NCI-H128 (cell line): Measurements from ENCODE around the gene PRLH.

Source experiments
- DNase-seq: peaks from one replicate; lab custom pipeline; 2025; ENCODE audit not compliant: unreplicated experiment; lab: John Stamatoyannopoulos, UW

PRLH gene, protein sequence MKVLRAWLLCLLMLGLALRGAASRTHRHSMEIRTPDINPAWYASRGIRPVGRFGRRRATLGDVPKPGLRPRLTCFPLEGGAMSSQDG

DNA sequence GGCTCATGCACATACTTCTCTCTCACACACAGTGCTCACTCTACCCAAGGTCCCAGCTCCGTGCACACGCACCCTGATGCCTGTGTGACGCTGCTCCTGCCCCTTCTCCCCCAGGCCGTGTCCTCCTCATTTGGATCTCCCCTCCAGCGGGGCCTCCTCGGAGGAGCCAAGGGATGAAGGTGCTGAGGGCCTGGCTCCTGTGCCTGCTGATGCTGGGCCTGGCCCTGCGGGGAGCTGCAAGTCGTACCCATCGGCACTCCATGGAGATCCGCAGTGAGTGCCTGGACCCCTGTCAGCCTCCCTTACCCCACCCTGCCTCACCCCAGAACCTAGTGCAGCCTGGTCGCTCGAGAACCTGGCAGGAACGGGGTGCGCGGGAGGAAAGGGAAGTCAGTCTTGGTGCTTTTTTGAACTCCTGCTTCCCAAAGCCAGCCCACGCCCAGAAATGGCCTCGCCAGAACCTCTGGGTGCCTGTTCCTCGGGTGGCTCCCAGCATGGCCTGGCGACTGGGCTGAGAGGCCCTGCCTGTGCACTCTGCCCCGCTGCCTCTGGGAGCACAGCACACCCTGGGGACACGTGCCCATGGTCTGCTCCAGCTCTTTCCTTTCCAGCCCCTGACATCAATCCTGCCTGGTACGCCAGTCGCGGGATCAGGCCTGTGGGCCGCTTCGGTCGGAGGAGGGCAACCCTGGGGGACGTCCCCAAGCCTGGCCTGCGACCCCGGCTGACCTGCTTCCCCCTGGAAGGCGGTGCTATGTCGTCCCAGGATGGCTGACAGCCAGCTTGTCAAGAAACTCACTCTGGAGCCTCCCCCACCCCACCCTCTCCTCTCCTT is at the start of gene PRLH:
PRLH (plus strand) TSS at position 174 of the 835 bp plus-strand sequence; CDS start at position 174, 0 bp downstream.
- DNase-seq, result no peak

DNA sequence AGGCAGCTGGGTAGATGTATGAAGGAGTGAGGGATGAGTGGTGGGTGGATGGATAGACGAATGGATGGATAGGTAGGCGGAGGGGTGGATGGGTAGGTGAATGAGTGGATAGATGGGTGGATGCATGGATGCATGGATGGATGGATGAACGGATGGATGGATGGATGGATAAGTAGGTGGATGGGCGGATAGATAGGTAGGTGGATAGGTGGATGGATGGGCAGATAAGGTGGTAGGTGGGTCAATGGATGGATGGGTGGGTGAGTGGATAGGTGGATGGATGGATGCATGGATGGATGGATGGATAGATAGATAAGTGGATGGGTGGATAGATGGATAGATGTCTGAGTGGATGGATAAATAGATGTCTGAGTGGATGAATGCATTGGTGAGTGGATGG is 49.2 kb upstream of the PRLH start:
- no peak for DNase-seq

DNA sequence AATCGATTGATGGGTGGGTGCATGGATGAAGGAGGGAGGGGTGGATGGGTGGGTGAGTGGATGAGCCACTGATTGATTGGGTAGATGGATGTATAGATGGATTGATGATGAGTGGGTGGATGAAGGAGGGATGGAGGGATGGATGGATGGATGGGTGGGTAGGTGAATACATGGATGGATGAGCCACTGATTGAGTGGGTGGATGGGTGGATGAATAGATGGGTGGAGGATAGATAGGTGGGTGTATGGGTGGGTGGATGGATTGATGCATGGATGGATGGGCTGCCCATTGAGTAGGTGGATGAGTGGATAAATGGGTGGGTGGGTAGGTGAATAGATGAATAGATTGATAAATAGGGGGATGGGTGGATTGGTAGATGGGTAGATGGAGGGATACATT is 48.4 kb upstream of the PRLH start:
- DNase-seq, result no peak

DNA sequence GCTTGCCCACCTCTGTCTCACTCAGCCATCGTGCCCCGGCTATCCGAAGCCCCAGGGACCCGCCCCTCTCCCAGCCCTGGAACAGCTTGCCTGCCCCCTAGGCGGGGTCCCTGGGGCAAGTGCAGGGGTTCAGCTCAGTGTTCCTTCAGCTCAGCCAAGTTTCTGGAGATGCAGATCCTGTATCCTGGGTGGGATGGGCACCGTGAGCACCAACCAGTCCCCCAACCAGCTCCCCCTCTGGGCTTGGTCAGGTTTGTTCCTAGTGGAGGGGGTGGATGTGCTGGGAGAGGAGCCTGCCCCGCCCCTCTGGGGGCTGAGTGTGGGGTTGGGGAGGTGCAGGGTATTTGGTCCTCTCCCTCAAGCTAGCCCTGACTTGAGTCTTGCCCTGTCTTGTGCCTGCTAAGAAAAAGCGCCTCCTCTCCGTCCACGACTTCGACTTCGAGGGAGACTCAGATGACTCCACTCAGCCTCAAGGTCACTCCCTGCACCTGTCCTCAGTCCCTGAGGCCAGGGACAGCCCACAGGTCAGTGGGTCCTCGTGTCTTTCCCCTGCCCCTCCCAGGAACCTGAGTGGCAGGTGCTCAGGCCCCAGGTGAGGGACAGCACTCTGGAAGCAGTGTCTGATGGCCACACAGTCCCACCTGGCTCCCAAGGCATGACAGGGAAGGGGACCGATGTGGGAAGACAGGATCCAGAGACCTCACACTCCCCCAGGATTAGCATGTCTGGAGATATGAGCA is 46.7 kb upstream of the PRLH start:
- DNase-seq, result no peak

DNA sequence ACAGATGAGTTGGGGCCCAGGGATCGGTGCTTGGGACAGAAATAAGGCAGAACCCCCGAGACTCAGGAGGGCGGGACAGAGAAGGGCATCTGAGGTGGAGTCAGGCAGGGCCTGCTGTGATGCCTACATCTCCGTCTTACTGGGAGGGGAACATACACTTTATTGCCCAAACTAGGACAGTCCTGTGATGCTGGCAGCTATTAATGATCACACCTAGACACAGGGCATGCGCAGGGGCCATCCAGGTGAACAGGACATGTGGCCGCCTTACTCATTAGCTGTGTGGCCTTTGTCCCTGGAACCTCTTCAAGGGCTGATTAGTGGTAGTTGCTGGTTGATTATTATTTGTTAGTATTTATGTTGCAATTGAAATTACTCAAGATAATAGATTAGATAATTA is 46.1 kb upstream of the PRLH start:
- no peak for DNase-seq

DNA sequence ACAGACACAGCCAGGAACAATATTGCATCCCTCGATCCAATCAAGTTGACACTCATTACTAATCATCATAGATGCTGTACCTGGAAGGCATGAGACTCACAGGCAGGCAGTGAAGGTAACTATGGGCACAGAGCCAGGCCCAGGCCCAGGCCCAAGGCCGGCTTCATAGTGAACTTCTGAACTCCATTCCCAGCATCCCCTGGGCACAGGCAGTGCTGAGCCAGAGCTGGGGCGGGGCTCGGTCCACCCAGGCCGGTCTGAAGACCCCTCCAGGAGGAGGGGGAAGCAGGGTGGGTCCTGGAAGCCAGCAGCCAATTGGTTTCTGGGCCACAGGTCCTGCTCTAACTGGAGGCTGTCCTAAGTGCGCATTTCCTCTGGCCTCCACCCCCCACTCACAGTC is 41.7 kb upstream of the PRLH start:
- DNase-seq, result no peak

DNA sequence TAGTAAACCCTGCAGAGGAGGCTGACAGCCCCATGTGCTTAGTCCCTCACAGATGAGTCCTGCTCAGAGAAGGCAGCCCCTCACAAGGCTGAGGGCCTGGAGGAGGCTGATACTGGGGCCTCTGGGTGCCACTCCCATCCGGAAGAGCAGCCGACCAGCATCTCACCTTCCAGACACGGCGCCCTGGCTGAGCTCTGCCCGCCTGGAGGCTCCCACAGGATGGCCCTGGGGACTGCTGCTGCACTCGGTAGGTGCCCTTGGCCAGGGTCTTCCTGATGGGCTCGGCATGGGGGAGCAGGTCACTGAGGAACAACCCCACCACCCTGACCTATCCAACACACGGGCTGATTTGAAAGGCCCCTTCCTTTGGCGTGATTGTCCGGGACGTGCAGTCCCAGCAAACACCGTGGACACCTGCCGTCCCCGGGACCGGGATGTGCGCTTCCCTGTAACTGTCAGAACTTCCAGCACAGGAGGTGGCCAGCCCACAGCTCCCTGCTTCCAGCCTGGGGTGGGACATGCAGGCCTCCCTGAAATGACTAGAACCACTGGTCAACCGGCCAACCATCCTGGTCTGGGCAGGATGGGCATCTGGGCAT is 40.7 kb upstream of the PRLH start:
- DNase-seq, result no peak

DNA sequence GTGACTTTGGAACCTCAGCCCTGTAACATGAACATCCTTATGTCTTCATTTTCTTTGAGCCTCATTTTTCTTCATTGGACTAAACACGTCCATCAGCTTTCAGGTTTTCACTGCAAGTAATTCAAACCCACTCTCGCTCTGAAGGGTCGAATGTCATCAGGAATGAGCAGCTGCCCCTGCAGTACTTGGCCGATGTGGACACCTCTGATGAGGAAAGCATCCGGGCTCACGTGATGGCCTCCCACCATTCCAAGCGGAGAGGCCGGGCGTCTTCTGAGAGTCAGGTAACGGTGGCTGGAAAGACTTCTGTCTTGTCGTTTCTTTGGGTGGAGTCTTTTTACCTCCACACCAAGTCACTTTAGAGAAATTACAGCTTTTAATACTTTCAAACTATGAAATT is 39.1 kb upstream of the PRLH start:
- DNase-seq, result no peak

DNA sequence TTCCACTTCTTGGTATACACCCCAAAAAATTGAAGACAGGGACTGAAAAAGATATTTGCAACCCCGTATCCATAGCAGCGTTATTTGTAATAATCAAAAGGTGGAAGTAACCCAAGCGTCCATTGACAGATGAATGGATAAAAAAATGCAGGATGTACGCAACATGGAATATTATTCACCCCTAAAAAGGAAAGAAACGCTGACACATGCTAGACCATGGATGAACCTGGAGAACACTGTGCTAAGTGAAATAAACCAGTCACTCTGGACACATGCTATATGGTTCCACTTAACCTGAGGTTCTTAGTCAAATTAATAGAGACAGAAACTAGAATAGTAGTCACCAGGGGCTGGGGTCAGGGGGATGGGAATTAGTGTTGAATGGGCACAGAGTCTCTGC is 38.6 kb upstream of the PRLH start:
- no peak for DNase-seq

DNA sequence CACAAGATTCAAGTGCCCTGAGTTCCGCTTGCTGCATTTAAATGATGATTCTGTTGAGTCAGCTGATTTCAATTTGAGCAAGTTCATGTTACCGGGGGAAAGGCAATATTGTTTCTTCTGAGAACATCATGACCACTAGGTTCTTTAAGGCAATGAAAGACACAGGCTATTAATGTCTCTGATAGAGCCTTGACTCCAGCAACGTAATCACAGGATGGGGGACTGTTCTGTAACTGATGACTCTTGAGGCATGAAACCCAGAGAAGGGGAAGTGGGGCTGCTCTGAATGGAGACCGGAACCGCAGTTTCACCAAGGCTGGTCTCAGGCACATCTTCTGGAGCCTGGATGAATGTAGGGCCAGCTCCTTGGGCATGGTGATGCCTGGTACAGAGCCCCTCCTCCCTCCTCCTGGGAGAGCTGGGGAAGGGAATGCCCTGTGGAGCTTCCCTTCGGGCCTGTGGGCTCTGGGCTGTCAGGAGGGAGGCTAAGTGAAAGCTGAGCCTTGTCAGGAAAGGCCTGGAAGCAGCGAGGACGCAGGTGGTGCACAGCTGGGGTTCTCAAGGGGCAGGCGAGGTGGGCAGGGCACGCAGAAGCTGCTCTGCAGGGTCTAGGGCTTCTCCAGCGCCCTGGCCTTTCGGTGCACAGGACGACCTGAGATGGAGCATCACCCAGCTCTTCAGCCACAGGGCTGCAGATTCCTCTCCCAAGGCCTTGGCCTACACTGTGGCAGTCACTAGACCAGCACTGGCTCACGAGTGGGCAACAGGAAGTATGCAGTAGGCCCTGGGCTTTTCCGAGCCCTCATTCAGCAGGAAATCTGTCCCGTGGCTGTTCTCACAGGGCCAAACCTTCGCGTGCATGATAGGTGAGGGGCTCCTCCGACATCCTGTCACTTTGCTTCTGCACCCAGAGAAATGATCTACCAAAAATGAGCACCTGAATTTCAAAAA is 36.6 kb upstream of the PRLH start:
- no peak for DNase-seq

DNA sequence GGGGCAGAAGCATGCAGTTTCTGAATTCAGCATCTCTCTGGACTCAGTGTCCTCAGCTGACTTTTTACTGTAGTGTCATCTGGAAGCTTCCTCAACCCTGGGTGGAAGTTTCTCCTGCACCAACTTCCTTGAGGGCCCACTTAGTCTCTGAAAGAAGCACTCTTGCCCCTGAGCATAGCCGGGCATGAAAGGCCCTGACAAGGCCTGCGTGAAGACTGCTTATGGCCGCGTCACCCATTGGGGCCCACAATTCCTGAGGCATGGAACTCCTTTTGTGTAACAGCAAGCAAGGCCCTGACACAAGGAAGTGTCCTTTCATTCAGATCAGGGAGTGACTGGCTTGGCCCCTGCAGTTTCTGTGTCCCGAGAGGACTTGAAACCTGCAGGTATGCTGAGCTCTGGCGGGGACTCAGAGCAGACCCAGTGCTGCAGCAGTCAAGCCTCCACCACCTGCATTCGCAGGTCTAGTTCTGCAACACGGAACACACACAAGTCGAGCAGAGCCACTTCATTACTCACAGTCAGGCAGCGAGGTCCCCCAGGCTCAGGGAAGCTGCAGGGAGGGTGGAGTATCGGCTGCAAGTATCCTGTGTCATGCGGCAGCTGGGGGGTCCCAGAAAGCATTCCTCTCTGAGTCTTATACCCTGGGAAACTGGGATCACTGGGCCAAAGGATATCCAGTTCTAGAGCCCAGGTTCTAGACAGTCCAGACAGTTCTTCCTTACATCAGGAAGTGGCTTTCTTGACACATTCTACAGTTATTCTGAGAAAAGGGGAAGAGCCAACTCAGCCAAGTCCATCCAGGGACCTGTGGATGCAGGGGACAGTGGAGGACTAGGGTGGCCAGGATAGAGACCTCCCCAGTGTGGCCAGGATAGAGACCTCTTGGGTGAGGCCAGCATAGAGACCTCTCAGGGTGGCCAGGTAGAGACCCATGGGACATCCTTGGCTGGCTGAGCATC is 35.6 kb upstream of the PRLH start:
- DNase-seq, result no peak

DNA sequence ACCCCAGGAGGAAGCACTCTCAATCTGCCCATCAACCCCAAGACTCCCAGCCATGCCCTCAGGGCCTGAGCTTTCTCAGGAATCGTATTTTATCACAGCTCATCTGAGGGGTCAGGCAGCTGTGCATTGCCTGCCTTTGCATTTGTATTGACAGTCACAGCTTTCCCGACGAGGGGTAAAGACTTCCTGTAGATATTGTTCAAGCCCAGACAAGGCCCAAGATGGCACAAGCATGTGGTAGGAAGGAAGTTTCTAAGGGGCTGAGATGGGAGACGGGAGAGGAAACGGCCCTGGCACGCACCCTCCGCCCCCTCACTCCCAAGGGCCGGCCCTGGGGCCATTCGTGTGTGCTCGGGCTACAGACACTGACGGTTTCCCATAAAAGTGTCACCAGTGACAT is 34.2 kb upstream of the PRLH start:
- no peak for DNase-seq

DNA sequence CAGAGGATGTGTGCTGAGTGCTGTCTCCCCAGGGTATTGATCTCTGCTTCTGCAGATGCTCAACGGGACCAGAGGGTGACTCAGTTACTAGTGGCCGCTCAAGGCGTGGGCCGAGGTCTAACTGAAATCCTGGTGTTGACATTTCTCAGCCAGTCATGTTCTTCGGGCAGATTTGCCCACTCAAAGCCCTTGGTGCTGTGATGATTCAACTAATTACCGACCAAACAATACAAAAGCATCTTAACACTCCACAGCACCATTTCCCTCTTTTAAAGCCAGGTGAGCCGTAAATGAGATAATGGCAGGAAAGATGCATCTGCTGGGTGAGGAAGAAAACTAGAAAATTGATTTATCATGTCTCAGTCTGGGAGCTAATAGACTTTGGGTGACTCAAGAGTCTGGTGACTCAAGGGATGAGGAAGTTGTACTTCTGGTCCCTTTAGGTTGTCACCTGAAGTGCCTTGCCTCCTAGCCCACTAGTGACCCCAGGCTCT is 32.7 kb upstream of the PRLH start:
- no peak for DNase-seq

DNA sequence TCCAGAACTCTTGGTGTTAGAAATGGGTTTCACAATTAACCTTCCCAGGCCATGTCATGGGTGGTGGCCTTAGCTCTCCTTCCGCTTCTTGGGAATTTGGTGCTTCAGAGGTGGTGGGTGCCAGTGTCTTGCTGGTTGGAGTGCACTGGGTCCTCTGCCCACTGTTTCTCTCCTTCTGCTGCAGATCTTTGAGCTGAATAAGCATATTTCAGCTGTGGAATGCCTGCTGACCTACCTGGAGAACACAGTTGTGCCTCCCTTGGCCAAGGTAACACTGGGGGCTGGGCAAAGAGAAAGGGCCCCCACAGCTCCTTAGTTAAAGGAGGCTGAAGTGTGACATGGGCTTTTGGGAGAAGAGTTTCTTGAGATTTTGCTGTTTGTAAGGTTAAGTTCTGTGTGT is 32.0 kb upstream of the PRLH start:
- DNase-seq, result no peak

DNA sequence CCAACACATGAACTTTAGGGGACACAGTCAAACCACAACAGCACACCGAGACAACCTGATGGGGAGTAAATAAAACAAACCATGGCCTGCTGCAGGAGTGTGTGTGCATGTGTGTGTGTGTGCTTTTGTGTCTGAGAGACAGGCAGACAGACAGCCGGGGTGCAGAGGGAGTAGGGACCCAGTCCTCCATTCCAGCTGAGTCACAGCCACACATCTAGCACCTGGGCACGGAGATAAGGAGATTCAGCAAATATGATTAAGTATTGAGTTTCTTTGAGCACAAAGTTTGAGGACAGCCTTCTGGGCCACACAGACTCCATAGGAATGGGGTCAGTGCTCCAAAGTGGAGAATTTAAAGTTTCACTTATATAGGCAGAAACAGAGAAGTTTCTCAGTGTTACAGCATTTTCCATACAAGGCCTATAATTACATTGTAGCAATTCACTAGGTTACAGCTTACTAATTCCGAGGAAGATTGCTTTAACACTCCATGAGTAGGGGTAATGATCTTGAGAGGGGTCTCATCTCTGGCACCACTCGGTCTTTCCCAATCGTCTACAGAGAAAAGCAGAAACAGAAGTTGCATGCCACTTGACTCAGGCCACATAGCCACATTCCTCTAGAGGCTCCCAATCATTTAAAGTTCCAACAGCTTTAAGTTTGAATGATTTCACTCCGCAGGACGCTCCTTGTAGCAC is 30.8 kb upstream of the PRLH start:
- DNase-seq, result no peak

DNA sequence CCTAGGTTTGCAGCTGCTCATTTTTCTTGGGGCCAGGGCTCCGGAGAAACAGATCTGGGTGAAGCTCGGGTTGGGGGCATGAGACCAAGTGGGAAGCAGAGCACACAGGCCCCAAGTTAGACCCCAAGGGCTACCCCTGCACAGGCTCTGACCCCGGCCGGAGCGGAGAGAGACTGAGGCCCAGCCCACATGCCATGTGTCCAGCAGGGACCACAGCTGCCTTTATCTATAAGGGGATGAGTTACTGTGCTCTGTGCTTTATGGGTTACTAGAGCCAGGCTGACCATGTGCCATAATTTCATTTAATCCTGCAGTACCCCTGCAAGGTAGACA is 30.3 kb upstream of the PRLH start:
- DNase-seq, result no peak

DNA sequence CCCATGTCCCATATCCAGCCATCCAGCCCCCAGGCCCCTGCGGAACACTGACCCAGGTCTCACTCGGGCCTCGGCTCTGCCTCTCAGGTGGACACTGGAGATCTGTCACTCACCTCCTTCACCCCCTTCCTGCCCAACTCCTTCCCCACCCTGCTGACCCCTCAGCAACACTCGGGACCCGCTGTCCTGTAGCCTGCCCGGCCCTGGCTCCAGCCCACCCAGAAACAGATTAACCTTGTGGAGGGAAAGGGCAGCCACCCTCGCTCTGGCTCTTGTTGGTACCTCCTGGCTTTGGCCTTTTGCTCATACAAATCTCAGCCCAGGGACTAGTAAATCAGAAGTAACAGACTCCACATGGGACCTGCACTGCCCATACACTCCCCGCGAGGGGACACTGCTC is 29.8 kb upstream of the PRLH start:
- no peak for DNase-seq

DNA sequence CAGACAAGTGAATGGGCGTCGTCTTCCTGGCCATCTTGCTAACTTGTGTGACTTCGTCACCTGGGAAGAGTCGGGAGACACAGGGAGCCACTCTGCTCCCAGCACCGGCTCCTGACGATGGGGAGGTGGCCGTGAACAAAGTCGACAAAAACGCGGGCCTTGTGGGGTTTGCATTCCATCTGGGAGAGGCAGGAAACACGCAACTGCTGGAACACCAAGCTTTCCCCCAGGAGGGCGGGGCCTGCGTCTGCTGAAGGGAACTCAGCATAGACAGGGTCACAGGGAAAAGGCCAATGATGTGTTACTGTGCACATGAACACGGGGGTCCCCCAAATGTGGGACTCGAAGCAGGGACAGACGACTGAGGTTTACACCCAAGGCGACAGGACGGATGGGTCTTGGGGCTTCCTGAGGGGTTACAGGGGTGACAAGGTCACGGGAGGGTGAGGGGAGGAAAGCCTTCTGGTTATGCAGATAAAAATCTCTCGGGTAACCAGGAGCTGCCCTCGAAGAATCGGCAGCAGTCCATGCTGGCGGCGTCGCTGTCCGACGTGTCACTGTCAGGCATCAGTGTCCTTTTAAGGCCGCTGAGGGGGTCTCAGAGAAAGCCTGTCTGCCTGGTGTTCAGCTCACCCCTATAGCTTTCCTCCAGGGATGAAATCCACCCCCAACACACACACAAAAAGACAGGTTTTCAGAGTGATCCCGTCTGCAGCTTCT is 28.2 kb upstream of the PRLH start:
- DNase-seq, result no peak
